Spleen (tissue), 3 donors: Measurements from ENCODE around the gene FMN2.

Source experiments
- POLR2A ChIP-seq, 3 donors: fragments of 450-650 bp; IDR thresholded peaks; one replicate each; pipeline ENCODE4 v1.5.1; 2017; ENCODE audit warnings: antibody characterized with exemption in 3 of 3, mild to moderate bottlenecking in 1 of 3
- POLR2AphosphoS5 ChIP-seq, 3 donors: sonication (generic); formaldehyde crosslinking; IDR thresholded peaks; one replicate each; pipeline ENCODE4 v1.5.1; 2017; ENCODE audit warnings: antibody characterized with exemption in 3 of 3

- TF ChIP-seq POLR2A (IDR thresholded peaks at IDR 0.05) (no peak), POLR2AphosphoS5 (IDR thresholded peaks at IDR 0.05) (no peak)
Measured at GRCh38 chr1:240101306-240101705, 9.6 kb downstream of the FMN2 start.
